ENCODE data around the gene UNC5B. TPM values are rescaled to one million over a fixed set of nuclear protein-coding genes. Genes with fewer than 3 reads are reported as not detected.

UNC5B gene
- total RNA-seq, 1 donor from 2014 or later: not detected

GRCh38 chr10:71289421-71290130 is 77.2 kb downstream of the UNC5B start:
- no peaks in the 10 kb centered on the region for H3K27me3 Mint-ChIP-seq
- CTCF ChIA-PET: no interaction called here
- H3K4me3 Mint-ChIP-seq: no peak overlapping the region
- TF ChIP-seq CTCF (IDR thresholded peaks at IDR 0.05): no peak
- POLR2A ChIA-PET: no interaction called here
- H3K9me3 Mint-ChIP-seq: no peaks in the 10 kb centered on the region
- peaks cover 4% of the 10 kb centered on the region for H3K4me1 Mint-ChIP-seq
- intact Hi-C loops (cut with micrococcal nuclease): loop anchor here (5.0 kb wide), 1 partner anchor 737 kb away; no protein-coding TSS in a partner anchor
- no peak for DNase-seq
- H3K36me3 Mint-ChIP-seq (ENCODE audit: low read depth): no peaks in the 10 kb centered on the region
- no peak overlapping the region for H3K27ac Mint-ChIP-seq
- ATAC-seq (ENCODE audit: low read depth): no peak

GRCh38 chr10:71290331-71290730 is 78.0 kb downstream of the UNC5B start:
- no peak for TF ChIP-seq CTCF (IDR thresholded peaks at IDR 0.05)
- no peaks in the 10 kb centered on the region for H3K36me3 Mint-ChIP-seq (ENCODE audit: low read depth)
- intact Hi-C loops (cut with micrococcal nuclease): no loop called here
- DNase-seq: no peak
- CTCF ChIA-PET: no interaction called here
- H3K4me3 Mint-ChIP-seq: no peak overlapping the region
- POLR2A ChIA-PET: no interaction called here
- peaks cover 4% of the 10 kb centered on the region for H3K4me1 Mint-ChIP-seq
- no peak for ATAC-seq (ENCODE audit: low read depth)
- H3K9me3 Mint-ChIP-seq: no peaks in the 10 kb centered on the region
- H3K27me3 Mint-ChIP-seq: peaks cover 2% of the 10 kb centered on the region
- no peak overlapping the region for H3K27ac Mint-ChIP-seq

- Mint-ChIP-seq H3K4me3 (no peak overlapping the region), H3K27me3 (peaks cover 5% of the 10 kb centered on the region), H3K4me1 (peaks cover 4% of the 10 kb centered on the region), H3K9me3 (no peaks in the 10 kb centered on the region), H3K27ac (no peak overlapping the region), H3K36me3 (ENCODE audit: low read depth) (no peaks in the 10 kb centered on the region)
- DNase-seq: no peak
- intact Hi-C loops (cut with micrococcal nuclease): no loop called here
- no peak for TF ChIP-seq CTCF (IDR thresholded peaks at IDR 0.05)
- POLR2A ChIA-PET: no interaction called here
- CTCF ChIA-PET: no interaction called here
- ATAC-seq (ENCODE audit: low read depth): no peak
These were observed 78.6 kb downstream of the UNC5B start for GRCh38 chr10:71290806-71291527.

- no peak for ATAC-seq (ENCODE audit: low read depth)
- peaks cover 4% of the 10 kb centered on the region for H3K4me1 Mint-ChIP-seq
These were observed 79.1 kb downstream of the UNC5B start for GRCh38 chr10:71291528-71291900.

More at GRCh38 chr10:71291528-71291900, 79.1 kb downstream of the UNC5B start:
- intact Hi-C loops (cut with micrococcal nuclease): no loop called here
- DNase-seq: no peak
- H3K9me3 Mint-ChIP-seq: no peaks in the 10 kb centered on the region
- no peak for TF ChIP-seq CTCF (IDR thresholded peaks at IDR 0.05)
- H3K36me3 Mint-ChIP-seq (ENCODE audit: low read depth): no peaks in the 10 kb centered on the region
- POLR2A ChIA-PET: no interaction called here
- H3K27ac Mint-ChIP-seq: no peak overlapping the region
- H3K27me3 Mint-ChIP-seq: peaks cover 8% of the 10 kb centered on the region
- CTCF ChIA-PET: no interaction called here
- no peak overlapping the region for H3K4me3 Mint-ChIP-seq

Measured in activated B cell treated with CpG ODN at 0.5 μM for 24 hours (primary cell).